Sigmoid colon (tissue), 4 donors: ENCODE results near the gene ZNF831.

Source experiments
- CTCF ChIP-seq, 4 experiments: fragments of 450-650 bp in 3 of 4; fragments of 200-600 bp in 1 of 4; IDR thresholded peaks; one replicate each; pipeline ENCODE4 v1.5.1; 2016 to 2019; ENCODE audit warnings: antibody characterized with exemption in 4 of 4, mild to moderate bottlenecking in 3 of 4, moderate library complexity in 2 of 4
- EP300 ChIP-seq, 4 donors: sonication (generic); formaldehyde crosslinking; IDR thresholded peaks; one replicate each; pipeline ENCODE4 v1.6.1; 2017; ENCODE audit warnings: antibody characterized with exemption in 4 of 4
- POLR2A ChIP-seq, 2 donors: fragments of 450-650 bp; IDR thresholded peaks; one replicate each; pipeline ENCODE4 v1.6.1; 2016; ENCODE audit warnings: antibody characterized with exemption in 2 of 2, mild to moderate bottlenecking in 2 of 2, moderate library complexity in 2 of 2
- POLR2AphosphoS5 ChIP-seq, 4 donors: sonication (generic); formaldehyde crosslinking; IDR thresholded peaks; one replicate each; pipeline ENCODE4 v1.6.1; 2017; ENCODE audit warnings: antibody characterized with exemption in 4 of 4

GRCh38 chr20:59242714-59243626 is 79.3 kb downstream of the ZNF831 start:
- TF ChIP-seq CTCF (IDR thresholded peaks at IDR 0.05) (no peak), POLR2AphosphoS5 (IDR thresholded peaks at IDR 0.05) (no peak), POLR2A (IDR thresholded peaks at IDR 0.05) (no peak), EP300 (IDR thresholded peaks at IDR 0.05) (no peak)
